ENCODE results near the gene AP3B2.

AP3B2 gene

DNA sequence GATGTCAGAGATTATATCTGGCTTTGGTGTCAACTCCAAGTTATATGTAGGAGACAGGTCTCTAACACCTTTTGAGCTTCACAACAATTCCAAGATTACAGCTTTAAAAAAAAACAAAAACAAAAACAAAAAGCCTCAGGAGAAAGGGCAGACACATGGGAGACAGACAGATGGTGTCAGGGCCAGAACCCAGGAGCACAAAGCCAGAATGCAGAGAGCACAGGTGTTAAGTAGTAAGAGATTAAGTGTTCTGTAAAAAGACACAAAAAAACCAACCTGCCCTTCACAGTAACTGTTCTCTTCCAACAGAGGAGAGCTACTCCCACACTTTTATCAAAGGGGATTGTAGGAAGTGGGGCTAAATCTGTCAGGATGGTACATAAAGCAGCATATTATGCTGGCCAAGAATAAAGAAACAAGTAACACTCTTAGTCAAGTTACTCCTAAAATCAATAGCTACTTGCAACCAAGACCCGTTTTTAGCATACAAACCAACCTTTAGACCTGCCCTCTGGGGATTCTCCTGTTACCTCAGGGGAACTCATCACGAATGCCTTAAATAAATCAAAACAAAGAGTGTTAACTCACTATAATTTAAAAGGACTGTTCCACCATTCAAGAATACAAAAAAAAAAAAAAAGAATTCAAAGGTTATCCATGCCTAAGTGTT is 68.4 kb downstream of the AP3B2 start:
- H4K20me1 ChIP-seq (ENCODE audit: insufficient read depth, low read length), result no peaks in the 10 kb centered on the region
- H2AFZ ChIP-seq (ENCODE audit: low read depth, low read length), result no peak overlapping the region
- no peak overlapping the region for H3K4me3 ChIP-seq (ENCODE audit: low read depth in 1 of 2, low read length in 2 of 2)
- no peak overlapping the region for H3K27ac ChIP-seq (ENCODE audit: low read length)
- no peak overlapping the region for H3K9ac ChIP-seq (ENCODE audit: low read depth, low read length)
- H3K4me2 ChIP-seq (ENCODE audit: insufficient read depth, low read length), result no peak overlapping the region
- H3K27me3 ChIP-seq (ENCODE audit: insufficient read depth, low read length, poor library complexity), result peaks cover 6% of the 10 kb centered on the region
- H3K79me2 ChIP-seq (ENCODE audit: insufficient read depth, low read length), result no peaks in the 10 kb centered on the region
- no peak for TF ChIP-seq EZH2 (IDR thresholded peaks at IDR 0.05; ENCODE audit: borderline replicate concordance, low read depth, low read length, severe bottlenecking)
- TF ChIP-seq, protein P1, sequence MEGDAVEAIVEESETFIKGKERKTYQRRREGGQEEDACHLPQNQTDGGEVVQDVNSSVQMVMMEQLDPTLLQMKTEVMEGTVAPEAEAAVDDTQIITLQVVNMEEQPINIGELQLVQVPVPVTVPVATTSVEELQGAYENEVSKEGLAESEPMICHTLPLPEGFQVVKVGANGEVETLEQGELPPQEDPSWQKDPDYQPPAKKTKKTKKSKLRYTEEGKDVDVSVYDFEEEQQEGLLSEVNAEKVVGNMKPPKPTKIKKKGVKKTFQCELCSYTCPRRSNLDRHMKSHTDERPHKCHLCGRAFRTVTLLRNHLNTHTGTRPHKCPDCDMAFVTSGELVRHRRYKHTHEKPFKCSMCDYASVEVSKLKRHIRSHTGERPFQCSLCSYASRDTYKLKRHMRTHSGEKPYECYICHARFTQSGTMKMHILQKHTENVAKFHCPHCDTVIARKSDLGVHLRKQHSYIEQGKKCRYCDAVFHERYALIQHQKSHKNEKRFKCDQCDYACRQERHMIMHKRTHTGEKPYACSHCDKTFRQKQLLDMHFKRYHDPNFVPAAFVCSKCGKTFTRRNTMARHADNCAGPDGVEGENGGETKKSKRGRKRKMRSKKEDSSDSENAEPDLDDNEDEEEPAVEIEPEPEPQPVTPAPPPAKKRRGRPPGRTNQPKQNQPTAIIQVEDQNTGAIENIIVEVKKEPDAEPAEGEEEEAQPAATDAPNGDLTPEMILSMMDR (IDR thresholded peaks at IDR 0.05; ENCODE audit: borderline replicate concordance, extremely low read depth, low read length, poor library complexity, severe bottlenecking), result no peak
- H3K9me3 ChIP-seq (ENCODE audit: insufficient read depth, low read length, severe bottlenecking), result no peaks in the 10 kb centered on the region
- H3K36me3 ChIP-seq (ENCODE audit: insufficient read depth, low read length), result no peaks in the 10 kb centered on the region
- ATAC-seq (ENCODE audit: insufficient read depth, low read depth) (no peak), DNase-seq (no peak)
- no peaks in the 10 kb centered on the region for H3K4me1 ChIP-seq (ENCODE audit: insufficient read depth, low read length)

DNA sequence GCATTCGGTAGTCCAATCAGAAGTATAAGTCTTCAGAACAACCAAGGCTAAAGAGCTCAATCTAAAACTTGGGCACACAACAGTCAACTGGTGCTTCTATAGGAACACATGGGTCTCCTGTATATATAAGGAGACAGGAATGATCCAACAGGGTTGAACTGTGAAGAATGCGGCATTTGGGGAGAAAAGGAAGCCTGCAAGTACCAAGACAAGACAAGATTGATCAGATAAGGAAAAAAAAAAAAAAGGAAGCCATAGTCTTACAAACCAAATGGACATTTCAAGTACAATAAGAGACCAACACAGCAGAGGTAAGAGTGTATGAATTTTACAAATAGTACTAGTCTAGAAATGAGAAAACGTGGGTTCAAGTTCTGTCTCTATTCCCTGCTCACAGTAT is 69.0 kb downstream of the AP3B2 start:
- H3K79me2 ChIP-seq (ENCODE audit: insufficient read depth, low read length), result no peaks in the 10 kb centered on the region
- H4K20me1 ChIP-seq (ENCODE audit: insufficient read depth, low read length), result no peaks in the 10 kb centered on the region
- DNase-seq (no peak), ATAC-seq (ENCODE audit: insufficient read depth, low read depth) (no peak)
- no peak overlapping the region for H3K27ac ChIP-seq (ENCODE audit: low read length)
- no peaks in the 10 kb centered on the region for H3K4me1 ChIP-seq (ENCODE audit: insufficient read depth, low read length)
- H3K36me3 ChIP-seq (ENCODE audit: insufficient read depth, low read length), result no peaks in the 10 kb centered on the region
- TF ChIP-seq, protein P1 (IDR thresholded peaks at IDR 0.05; ENCODE audit: borderline replicate concordance, extremely low read depth, low read length, poor library complexity, severe bottlenecking), result no peak
- TF ChIP-seq EZH2 (IDR thresholded peaks at IDR 0.05; ENCODE audit: borderline replicate concordance, low read depth, low read length, severe bottlenecking), result no peak
- no peak overlapping the region for H3K4me2 ChIP-seq (ENCODE audit: insufficient read depth, low read length)
- H3K9ac ChIP-seq (ENCODE audit: low read depth, low read length), result no peak overlapping the region
- H3K4me3 ChIP-seq (ENCODE audit: low read depth in 1 of 2, low read length in 2 of 2), result no peak overlapping the region
- H3K9me3 ChIP-seq (ENCODE audit: insufficient read depth, low read length, severe bottlenecking), result no peaks in the 10 kb centered on the region
- peaks cover 6% of the 10 kb centered on the region for H3K27me3 ChIP-seq (ENCODE audit: insufficient read depth, low read length, poor library complexity)
- no peak overlapping the region for H2AFZ ChIP-seq (ENCODE audit: low read depth, low read length)

DNA sequence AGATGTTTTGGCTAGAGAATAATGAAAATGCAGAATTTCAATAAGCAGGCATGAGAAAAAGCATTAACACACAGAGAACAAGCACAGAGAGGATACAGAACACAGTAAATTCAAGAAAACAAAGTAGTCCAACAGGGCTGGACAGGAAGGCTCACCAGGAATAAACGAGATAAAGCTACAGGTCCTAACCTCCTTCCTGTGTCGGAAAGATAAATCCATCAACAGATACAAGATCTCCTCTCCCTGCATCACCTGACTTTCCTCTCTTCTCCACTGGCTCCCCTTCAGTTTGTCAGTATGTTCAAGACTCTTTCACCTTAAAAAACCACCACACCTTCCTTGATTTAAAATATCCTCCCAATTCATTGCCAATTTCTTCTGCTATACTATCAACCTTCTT is 73.9 kb downstream of the AP3B2 start:
- ATAC-seq (ENCODE audit: insufficient read depth, low read depth) (no peak), DNase-seq (no peak)
- TF ChIP-seq EZH2 (IDR thresholded peaks at IDR 0.05; ENCODE audit: borderline replicate concordance, low read depth, low read length, severe bottlenecking), result no peak
- TF ChIP-seq, protein P1 (IDR thresholded peaks at IDR 0.05; ENCODE audit: borderline replicate concordance, extremely low read depth, low read length, poor library complexity, severe bottlenecking), result no peak
- Histone ChIP-seq H3K27ac (ENCODE audit: low read length) (no peak overlapping the region), H3K36me3 (ENCODE audit: insufficient read depth, low read length) (no peaks in the 10 kb centered on the region), H3K4me2 (ENCODE audit: insufficient read depth, low read length) (no peak overlapping the region), H3K79me2 (ENCODE audit: insufficient read depth, low read length) (no peaks in the 10 kb centered on the region), H3K4me3 (ENCODE audit: low read depth in 1 of 2, low read length in 2 of 2) (no peak overlapping the region), H3K9me3 (ENCODE audit: insufficient read depth, low read length, severe bottlenecking) (no peaks in the 10 kb centered on the region), H4K20me1 (ENCODE audit: insufficient read depth, low read length) (no peaks in the 10 kb centered on the region), H2AFZ (ENCODE audit: low read depth, low read length) (no peak overlapping the region), H3K9ac (ENCODE audit: low read depth, low read length) (no peak overlapping the region), H3K27me3 (ENCODE audit: insufficient read depth, low read length, poor library complexity) (peaks cover 2% of the 10 kb centered on the region), H3K4me1 (ENCODE audit: insufficient read depth, low read length) (no peaks in the 10 kb centered on the region)
